HEK293T (cell line): ENCODE data around the gene NECAB2.

Experiments
- CTCF ChIA-PET: fragments of 350-600 bp; formaldehyde crosslinking; extraction: SDS; loops from one replicate; lab custom pipeline; 2021; ENCODE audit warnings: antibody characterized with exemption, inconsistent platforms; lab: Yijun Ruan, JAX
- POLR2A ChIA-PET: fragments of 350-600 bp; formaldehyde crosslinking; extraction: SDS; loops from one replicate; lab custom pipeline; 2020; ENCODE audit warnings: antibody characterized with exemption, inconsistent platforms; lab: Yijun Ruan, JAX
- DNase-seq: peaks from one replicate; pipeline ENCODE4 v3.0.0; 2012; ENCODE audit warnings: mixed read lengths; ENCODE audit errors: extremely low spot score
- ARNT ChIP-seq: fragments of 450-650 bp; IDR thresholded peaks from 2 replicates; pipeline ENCODE4 v1.6.1; 2017; ENCODE audit warnings: mild to moderate bottlenecking
- BHLHE40 ChIP-seq: fragments of 450-650 bp; IDR thresholded peaks from 2 replicates; pipeline ENCODE4 v1.6.1; 2016; ENCODE audit warnings: mild to moderate bottlenecking, moderate library complexity, borderline replicate concordance
- CTBP1 ChIP-seq: fragments of 450-650 bp; IDR thresholded peaks from 2 replicates; pipeline ENCODE4 v1.6.1; 2016; ENCODE audit warnings: borderline replicate concordance
- ELF4 ChIP-seq: fragments of 450-650 bp; IDR thresholded peaks from 2 replicates; pipeline ENCODE4 v1.6.1; 2017; ENCODE audit warnings: antibody characterized with exemption
- FOXA1 ChIP-seq: fragments of 450-650 bp; IDR thresholded peaks from 2 replicates; pipeline ENCODE4 v1.6.1; 2016; ENCODE audit warnings: mild to moderate bottlenecking
- FOXK2 ChIP-seq: fragments of 450-650 bp; IDR thresholded peaks from 2 replicates; pipeline ENCODE4 v1.6.1; 2016; ENCODE audit warnings: mild to moderate bottlenecking
- FOXM1 ChIP-seq: fragments of 450-650 bp; IDR thresholded peaks from 2 replicates; pipeline ENCODE4 v1.6.1; 2017; ENCODE audit warnings: mild to moderate bottlenecking, borderline replicate concordance
- HDGF ChIP-seq: fragments of 450-650 bp; IDR thresholded peaks from 2 replicates; pipeline ENCODE4 v1.6.1; 2017; ENCODE audit warnings: antibody characterized with exemption, borderline replicate concordance
- L3MBTL2 ChIP-seq: fragments of 450-650 bp; conservative IDR thresholded peaks from 2 replicates; pipeline ENCODE4 v1.6.1; 2016; ENCODE audit warnings: mild to moderate bottlenecking
- LEF1 ChIP-seq: fragments of 450-650 bp; IDR thresholded peaks from 2 replicates; pipeline ENCODE4 v1.6.1; 2017; ENCODE audit warnings: mild to moderate bottlenecking, borderline replicate concordance
- NFRKB ChIP-seq: fragments of 450-650 bp; IDR thresholded peaks from 2 replicates; pipeline ENCODE4 v1.6.1; 2016; ENCODE audit warnings: mild to moderate bottlenecking, moderate library complexity
- SP1 ChIP-seq: fragments of 450-650 bp; IDR thresholded peaks from 2 replicates; pipeline ENCODE4 v1.6.1; 2017
- SUZ12 ChIP-seq: fragments of 450-650 bp; IDR thresholded peaks from 2 replicates; pipeline ENCODE4 v1.6.1; 2016; ENCODE audit warnings: mild to moderate bottlenecking
- TARDBP ChIP-seq: fragments of 450-650 bp; IDR thresholded peaks from 2 replicates; pipeline ENCODE4 v1.6.1; 2016
- ZNF384 ChIP-seq: fragments of 450-650 bp; IDR thresholded peaks from 2 replicates; pipeline ENCODE4 v1.6.1; 2016
- TF ChIP-seq, protein P1 (sequence below): fragments of 450-650 bp; IDR thresholded peaks from 2 replicates; pipeline ENCODE4 v1.6.1; 2016

The NECAB2 gene

DNA sequence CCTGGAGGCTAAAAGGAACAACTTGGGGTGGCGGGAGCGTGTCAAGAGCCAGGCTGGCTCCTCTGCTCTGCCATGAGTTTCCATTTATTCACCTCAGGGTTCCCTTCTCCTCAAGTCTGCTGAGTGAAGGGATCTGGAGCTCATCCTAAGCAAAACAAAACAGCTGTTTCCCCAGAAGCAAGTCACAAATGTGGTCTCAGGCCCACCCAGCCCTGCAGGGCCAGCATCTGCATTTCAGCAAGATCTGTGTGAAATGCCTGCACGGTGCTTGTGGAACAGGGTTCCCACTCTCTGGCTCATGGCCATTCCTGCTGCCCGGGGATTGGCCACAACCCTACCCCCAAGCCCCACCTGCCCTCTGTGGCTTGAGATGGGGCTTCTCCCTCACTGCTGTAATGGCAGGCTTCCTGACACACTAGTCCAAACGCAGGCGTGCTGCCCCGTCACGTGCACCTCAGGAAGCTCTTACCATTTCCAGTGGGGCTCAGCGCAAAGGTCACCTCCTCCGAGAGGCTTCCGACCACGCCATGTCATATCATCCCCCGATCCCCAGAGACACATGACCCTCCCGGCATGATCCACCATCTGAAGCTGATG lies 72.3 kb downstream of the NECAB2 start:
- CTCF ChIA-PET, result interaction anchor here (1.3 to 1.4 kb wide), 3 partner anchors 26 to 86 kb away, joined by 3 to 5 read pairs (median 5); no protein-coding TSS in a partner anchor
- TF ChIP-seq LEF1 (no peak), ELF4 (no peak), CTBP1 (no peak), SP1 (no peak), FOXK2 (no peak), ARNT (no peak), BHLHE40 (no peak), FOXM1 (no peak), ZNF384 (no peak), TARDBP (no peak), SUZ12 (no peak), FOXA1 (no peak)
- POLR2A ChIA-PET, result no interaction called here
- no peak for DNase-seq

DNA sequence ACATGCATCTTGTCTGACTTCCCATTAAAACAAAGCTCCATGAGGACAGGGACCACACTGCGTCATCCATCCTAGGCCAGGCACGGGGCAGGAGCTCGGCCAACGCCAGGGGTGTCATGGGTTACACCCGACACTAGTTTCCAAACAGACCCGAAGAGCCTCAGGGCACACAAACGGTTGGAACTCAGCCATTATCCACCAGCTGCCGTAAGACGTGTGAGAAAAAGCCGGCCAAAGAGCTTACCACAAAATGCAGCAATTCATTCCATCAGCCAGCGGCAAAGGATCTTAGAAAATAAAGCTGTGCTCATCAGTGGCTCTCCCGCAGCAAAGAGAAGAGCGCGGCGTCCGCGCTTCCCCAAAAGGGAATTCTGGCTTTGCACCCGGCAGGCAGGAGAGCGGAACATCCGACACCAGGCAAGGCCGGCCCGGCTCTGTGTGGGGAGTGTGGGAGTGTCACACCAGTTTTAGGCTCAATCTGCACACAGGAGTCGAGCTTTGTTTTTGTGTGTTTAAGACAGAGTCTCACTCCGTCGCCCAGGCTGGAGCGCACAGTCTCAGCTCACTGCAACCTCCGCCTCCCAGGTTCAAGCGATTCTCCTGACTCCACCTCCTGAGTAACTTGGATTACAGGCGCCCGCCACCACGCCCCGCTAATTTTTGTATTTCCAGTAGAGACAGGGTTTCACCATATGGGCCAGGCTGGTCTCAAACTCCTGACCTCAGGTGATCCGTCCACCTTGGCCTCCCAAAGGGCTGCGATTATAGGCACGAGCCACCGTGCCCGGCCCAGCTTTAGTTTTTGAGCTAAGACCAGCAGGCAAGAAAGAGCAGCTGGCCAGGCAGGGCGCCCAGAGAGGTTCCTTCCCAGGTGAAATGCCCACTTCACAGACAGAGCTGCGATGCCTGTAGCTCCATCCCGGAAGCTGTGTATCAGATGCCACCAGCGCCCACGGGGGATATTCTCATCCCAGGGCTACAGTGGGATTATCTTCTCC lies 73.1 kb downstream of the NECAB2 start:
- DNase-seq, result no peak
- ChIA-PET POLR2A (no interaction called here), CTCF (interaction anchor here (1.3 to 1.4 kb wide), 3 partner anchors 25 to 87 kb away, joined by 3 to 5 read pairs (median 5); no protein-coding TSS in a partner anchor)

DNA sequence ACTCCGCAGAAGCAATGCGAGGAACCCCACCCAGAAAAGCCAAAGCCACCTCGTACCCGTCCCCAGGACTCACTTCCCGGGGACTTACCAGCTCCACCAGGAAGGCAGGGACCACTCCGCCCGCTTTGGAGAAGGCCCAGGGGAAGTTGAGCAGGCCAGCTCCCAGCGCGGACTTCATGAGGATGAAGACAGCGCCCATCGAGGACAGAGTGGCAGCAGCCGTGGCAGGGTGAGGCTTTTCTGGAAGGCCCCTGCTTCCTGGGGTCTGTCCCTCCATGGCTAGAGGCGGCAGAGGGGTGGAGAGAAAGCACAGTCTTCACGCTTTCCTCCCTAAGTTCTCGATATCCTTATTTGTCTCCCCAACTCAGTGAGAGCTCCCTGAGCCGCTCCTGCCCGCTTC lies 73.8 kb downstream of the NECAB2 start:
- CTCF ChIA-PET, result interaction anchor here (1.4 kb wide), 1 partner anchor 85 kb away, joined by 5 read pairs; no protein-coding TSS in a partner anchor

More for the DNA sequence above, 73.1 kb downstream of the NECAB2 start:
- no peak for TF ChIP-seq L3MBTL2

DNA sequence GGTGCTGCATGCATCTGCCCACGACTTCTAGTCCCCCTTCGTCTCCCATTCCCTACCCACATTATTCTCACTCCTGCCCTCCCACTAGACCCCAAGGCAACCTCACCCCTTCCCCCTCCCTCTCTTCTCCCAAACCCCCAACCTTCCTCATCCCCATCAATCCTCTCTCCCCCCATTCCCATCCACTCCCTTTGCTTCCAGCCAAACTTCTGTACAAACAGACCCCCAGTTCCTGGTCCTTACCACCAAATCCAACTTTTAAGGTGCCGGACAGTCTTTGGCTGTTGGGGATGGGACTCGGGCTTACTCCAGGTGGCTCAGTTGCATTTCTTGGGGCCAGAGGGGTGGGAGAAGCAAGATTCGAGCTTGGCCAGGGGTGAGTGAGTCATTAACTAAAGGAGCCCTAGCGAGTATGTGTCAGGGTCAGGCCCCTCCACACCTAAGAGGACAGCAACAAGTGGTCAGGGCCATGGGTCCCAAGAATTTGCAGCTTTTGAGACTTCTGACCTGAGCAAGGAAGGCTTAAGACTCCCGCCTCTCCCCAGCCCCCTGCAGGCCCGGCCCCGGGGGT lies 74.3 kb downstream of the NECAB2 start, which contains the start of gene SLC38A8:
Gene SLC38A8, minus strand, starts transcription at position 488 of the 571 bp plus-strand sequence. CDS start 638 bp downstream, outside the sequence.
- POLR2A ChIA-PET, result no interaction called here
- CTCF ChIA-PET, result no interaction called here
- DNase-seq, result no peak
- no peak for TF ChIP-seq ELF4
- TF ChIP-seq FOXK2, result no peak
- TF ChIP-seq ZNF384, result no peak
- TF ChIP-seq L3MBTL2, result no peak
- no peak for TF ChIP-seq FOXM1
- no peak for TF ChIP-seq NFRKB
- TF ChIP-seq HDGF, result no peak
- no peak for TF ChIP-seq CTBP1

More for the DNA sequence above, 73.8 kb downstream of the NECAB2 start:
- POLR2A ChIA-PET, result no interaction called here
- no peak for DNase-seq
- TF ChIP-seq NFRKB (no peak), L3MBTL2 (no peak), FOXK2 (no peak), CTBP1 (no peak), SP1 (no peak), FOXM1 (no peak), BHLHE40 (no peak), SUZ12 (no peak), LEF1 (no peak), FOXA1 (no peak)
- TF ChIP-seq, protein P1, sequence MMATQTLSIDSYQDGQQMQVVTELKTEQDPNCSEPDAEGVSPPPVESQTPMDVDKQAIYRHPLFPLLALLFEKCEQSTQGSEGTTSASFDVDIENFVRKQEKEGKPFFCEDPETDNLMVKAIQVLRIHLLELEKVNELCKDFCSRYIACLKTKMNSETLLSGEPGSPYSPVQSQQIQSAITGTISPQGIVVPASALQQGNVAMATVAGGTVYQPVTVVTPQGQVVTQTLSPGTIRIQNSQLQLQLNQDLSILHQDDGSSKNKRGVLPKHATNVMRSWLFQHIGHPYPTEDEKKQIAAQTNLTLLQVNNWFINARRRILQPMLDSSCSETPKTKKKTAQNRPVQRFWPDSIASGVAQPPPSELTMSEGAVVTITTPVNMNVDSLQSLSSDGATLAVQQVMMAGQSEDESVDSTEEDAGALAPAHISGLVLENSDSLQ, result no peak

DNA sequence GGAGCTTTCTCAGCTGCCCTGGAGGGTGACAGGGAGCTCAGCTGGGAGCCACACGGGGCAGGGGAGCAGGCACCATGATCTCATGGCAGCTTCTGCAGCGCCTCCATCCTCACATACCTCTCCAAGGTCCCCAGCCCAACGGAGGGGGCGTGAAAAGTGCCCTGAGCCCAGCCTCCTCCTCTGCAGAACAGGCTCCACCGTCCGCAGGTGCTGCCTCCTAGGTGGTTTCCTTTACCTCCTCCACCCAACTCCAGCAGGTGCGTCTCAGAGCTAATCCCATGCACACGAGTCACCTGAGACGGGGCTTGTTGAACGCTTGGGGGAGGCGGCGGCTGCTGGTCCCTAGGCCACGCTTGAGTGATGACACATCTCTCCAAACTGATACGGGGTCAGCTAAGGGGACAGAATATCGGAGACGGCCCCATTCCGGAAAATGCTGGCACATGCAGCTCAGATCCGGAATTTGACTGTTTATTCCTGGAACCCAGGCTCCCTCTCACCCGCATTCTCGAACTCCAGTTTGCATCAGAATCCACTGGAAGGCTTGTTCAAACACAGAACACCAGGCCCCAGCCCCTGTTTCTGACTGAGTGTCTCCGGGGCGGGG lies 74.9 kb downstream of the NECAB2 start:
- POLR2A ChIA-PET, result no interaction called here
- TF ChIP-seq, protein P1, result no peak
- DNase-seq, result no peak
- CTCF ChIA-PET, result no interaction called here

DNA sequence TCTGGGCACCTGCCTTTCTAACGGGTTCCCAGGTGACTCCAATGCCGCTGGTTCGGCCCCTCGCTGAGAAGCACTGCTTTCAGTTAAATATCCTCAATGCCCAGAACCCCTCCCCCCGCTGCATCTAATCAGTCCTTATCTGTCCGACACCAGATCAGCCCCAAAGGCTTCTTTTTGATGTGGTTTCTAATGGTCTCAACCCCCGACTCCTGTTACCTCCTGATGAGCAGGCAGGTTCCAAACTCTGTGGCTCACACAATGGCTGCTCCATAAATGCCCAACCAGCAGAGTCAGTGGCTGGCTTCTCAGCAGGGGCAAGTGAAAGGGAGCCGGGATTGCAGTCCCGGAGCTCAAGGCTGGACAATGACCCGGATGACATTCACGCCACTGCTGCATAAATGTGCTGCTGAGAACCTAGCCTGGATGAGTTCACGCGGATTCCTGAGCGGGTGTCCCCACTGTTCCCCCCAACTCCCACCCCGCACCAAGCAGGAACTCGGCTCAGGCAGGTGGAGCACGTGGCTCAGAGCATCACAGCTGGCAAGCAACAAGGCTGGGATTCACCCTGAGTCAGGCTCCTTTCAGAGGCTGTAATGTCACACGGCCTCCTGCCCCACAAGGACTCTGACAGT lies 75.6 kb downstream of the NECAB2 start:
- CTCF ChIA-PET, result interaction anchor here (1.0 kb wide), 1 partner anchor 90 kb away, joined by 3 read pairs; no protein-coding TSS in a partner anchor
- DNase-seq, result no peak
- POLR2A ChIA-PET, result no interaction called here
- TF ChIP-seq ZNF384 (no peak), CTBP1 (no peak), SUZ12 (no peak), TARDBP (no peak)
